Mucosa of stomach (tissue), 1 donor: ENCODE data around the gene CNIH2.
A peak's percentile ranks its signal among the peaks of the same experiment; 100 is the strongest.

ENCODE experiments used
- H3K27me3 ChIP-seq: one replicate; pipeline ENCODE4 v1.7.0; 2013; ENCODE audit warnings: mild to moderate bottlenecking, low read length; ENCODE audit not compliant: control insufficient read depth, insufficient read depth
- H3K36me3 ChIP-seq: one replicate; pipeline ENCODE4 v1.7.0; 2013; ENCODE audit warnings: low read length; ENCODE audit not compliant: control insufficient read depth, insufficient read depth
- H3K4me1 ChIP-seq: one replicate; pipeline ENCODE4 v1.7.0; 2013; ENCODE audit warnings: mild to moderate bottlenecking, low read length; ENCODE audit not compliant: control insufficient read depth, insufficient read depth
- H3K4me3 ChIP-seq: one replicate; pipeline ENCODE4 v1.7.0; 2013; ENCODE audit warnings: low read length
- H3K9ac ChIP-seq: one replicate; pipeline ENCODE4 v1.7.0; 2013; ENCODE audit warnings: mild to moderate bottlenecking, low read length, moderate library complexity
- H3K9me3 ChIP-seq: one replicate; pipeline ENCODE4 v1.7.0; 2013; ENCODE audit warnings: mild to moderate bottlenecking, low read length, moderate library complexity; ENCODE audit not compliant: control insufficient read depth
- donor health status: Pancreatic carcinoma.

CNIH2 gene

DNA sequence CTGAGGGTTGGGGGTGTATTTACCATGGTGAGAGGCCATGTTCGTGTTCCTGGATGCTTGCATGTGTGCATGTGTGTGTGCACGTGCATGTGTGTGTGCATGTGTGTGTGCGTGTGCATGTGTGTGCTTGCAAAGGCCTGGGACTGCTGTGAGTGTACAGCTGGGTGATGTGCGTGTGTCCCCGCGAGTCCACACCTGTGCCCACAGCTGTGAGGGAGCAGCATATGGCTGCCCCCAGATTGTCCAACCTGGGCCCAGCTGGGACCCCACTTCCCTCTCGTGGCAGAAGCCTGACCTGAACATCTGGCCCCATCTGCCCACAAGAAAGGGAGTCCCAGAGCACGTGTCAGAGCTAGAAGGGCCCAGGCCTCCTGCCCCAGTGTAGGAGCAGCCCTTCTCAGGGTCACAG lies 47.3 kb downstream of the CNIH2 start:
- Histone ChIP-seq H3K27me3 (no peaks in the 10 kb centered on the region), H3K36me3 (no peaks in the 10 kb centered on the region), H3K4me1 (peaks cover 15% of the 10 kb centered on the region), H3K9me3 (no peaks in the 10 kb centered on the region), H3K4me3 (no peak overlapping the region), H3K9ac (no peak overlapping the region)

DNA sequence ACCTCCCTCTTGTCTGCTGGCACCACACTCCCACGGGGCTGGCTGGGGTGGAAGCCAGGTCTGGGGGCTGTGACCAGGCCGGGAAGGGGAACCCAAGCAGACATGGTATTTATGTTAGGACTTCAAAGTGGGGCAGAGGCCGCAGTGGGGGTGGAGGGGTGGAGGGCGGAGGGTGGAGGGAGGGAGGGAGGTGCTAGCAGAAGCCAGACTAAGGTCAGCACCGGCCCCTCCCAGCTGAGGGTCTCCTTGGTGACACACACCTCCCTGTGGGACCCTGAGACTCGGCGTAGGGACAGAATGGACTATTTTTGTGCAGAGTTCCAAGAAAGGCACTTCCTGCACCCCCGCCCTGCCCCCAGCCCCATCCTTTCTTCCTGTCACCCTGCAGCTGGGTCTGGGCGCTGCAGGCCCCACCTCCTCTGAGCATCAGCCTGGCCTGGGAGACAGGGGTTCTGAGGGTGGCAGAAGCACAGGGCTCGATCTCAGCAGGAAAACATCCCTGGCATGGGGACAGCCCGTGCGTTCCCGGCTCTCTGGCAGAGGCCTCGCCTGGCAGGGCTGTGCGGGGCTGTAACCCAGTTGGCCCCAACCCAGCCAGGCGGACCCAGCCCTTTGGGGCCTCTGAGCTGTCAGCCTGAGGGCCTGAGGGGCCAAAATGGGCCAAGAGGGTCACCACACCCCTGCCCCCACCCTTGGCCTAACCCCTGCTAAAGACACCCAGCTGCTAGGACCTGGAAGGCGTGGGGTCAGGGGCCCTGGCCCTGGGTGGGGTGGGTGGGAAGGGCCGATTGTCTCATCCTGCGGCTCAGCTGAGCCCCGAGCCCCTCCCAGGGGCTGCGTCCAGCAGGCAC lies 48.5 kb downstream of the CNIH2 start:
- H3K36me3 ChIP-seq, result no peaks in the 10 kb centered on the region
- no peak overlapping the region for H3K4me3 ChIP-seq
- no peaks in the 10 kb centered on the region for H3K27me3 ChIP-seq
- peaks cover 15% of the 10 kb centered on the region for H3K4me1 ChIP-seq
- H3K9ac ChIP-seq, result no peak overlapping the region
- H3K9me3 ChIP-seq, result no peaks in the 10 kb centered on the region

DNA sequence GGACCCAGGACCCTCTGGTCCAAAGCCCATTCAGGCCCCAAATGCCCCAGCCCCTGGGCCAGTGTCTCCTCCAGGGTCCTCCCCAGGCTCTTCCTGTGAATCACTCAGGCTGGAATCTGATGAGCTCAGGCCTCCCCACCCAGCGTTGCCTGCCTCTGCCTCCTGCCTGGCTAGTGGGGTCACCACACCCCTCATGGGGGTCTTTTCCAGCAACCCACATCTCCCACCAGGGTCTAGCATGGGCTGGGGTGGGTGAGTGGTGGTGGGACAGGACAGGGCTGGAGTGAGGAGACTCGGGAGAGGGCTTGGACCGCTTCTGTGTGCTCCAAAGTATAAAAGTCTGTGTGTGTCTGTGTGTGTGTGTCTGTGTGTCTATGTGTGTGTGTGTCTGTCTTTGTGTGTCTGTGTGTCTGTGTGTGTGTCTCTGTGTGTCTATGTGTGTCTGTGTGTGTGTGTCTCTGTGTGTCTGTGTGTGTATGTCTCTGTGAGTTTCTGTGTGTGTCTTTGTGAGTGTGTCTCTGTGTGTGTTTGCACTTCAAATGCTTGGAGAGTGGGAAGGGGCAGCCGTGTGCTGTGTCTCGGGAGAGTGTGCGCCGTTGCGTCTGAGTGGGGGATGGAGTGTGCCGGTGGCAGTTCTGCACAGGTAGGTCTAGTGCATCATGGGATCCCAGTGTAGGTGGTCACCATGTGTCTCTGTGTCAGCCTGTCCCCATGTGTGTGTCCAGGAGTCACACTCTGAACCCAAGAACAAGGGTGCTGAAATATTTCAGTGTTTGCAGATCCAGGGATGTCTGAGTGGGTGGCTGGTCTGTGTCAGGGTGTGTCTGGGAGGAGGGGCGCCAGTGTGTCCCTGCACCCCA lies 49.4 kb downstream of the CNIH2 start:
- H3K9me3 ChIP-seq, result no peaks in the 10 kb centered on the region
- H3K27me3 ChIP-seq, result no peaks in the 10 kb centered on the region
- no peak overlapping the region for H3K9ac ChIP-seq
- no peak overlapping the region for H3K4me3 ChIP-seq
- peaks cover 15% of the 10 kb centered on the region for H3K4me1 ChIP-seq
- no peaks in the 10 kb centered on the region for H3K36me3 ChIP-seq

DNA sequence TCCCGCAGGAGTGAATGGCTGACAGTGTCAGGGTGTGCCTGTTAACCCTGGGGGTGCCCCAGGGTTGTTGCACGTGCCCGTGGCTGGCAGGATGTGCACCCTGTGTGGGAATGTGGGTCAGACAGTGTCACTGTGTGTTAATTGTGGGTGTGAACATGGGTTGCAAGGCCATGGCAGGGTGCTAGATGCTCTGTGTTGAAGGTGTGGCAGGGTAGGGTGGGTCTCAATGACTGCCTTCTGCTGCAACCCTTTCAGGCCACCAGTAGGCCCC lies 50.0 kb downstream of the CNIH2 start:
- Histone ChIP-seq H3K9me3 (no peaks in the 10 kb centered on the region), H3K36me3 (no peaks in the 10 kb centered on the region), H3K9ac (no peak overlapping the region), H3K4me3 (no peak overlapping the region), H3K4me1 (peaks cover 15% of the 10 kb centered on the region), H3K27me3 (no peaks in the 10 kb centered on the region)

DNA sequence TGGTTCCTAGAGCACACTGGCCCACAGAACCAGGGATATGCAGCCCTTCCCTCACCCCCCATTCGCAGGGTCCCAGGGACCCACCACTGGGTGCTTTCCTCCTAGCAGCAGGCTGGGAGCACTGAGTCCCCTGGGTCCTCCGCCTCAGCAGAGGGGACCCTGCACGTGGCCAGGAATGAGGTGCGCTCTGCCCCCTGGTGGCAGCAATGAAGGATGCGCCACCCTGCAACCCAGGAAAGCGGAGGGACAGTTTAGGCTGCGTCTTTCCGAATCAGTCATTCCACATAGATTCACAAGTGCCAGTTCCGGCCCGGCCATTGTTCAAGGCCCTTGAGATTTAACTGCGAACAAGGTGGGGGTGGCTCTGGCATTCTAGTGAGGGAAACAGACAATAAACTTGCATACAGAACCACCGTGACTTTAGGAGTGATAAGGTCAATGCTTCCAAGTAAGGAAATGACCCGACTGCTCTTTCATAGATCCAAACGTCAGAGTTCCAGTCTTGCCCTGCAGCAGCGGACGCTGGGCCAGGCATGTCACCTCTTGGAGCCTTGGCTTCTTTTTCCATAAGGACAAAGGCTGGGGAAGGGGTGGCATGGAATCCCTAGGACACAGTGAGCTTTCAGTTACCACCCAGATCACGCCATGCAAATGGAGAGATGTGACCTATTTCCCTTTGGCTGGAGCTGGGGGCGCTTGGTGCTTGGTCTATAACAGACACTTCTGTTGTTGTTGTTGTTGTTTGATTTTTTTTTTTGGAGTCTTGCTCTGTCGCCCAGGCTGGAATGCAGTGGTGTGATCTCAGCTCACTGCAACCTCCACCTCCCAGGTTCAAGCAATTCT lies 50.5 kb downstream of the CNIH2 start:
- H3K9ac ChIP-seq, result peak overlapping the region; percentile 37
- no peaks in the 10 kb centered on the region for H3K36me3 ChIP-seq
- no peaks in the 10 kb centered on the region for H3K9me3 ChIP-seq
- no peak overlapping the region for H3K4me3 ChIP-seq
- H3K27me3 ChIP-seq, result no peaks in the 10 kb centered on the region
- peaks cover 15% of the 10 kb centered on the region for H3K4me1 ChIP-seq

DNA sequence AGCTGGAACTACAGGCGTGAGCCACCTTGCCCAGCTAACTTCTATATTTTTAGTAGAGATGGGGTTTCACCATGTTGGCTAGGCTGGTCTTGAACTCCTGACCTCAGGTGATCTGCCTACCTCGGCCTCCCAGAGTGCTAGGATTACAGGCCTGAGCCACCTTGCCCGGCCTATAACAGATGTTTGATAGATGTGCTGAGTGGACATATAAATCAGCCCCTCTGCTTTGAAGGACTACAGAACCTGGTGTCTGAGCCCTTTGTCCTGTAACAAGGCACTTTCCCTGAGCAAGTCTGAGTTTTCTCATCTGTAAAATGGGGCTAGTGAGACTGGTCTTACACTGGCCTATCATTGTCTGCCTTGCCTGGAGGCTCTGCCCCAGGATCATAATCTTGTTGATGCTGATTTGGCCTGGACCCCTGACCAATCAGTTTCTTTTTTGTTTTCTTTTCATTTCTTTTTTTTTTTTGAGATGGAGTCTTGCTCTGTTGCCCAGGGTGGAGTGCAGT lies 51.2 kb downstream of the CNIH2 start:
- H3K4me1 ChIP-seq, result peaks cover 15% of the 10 kb centered on the region
- no peaks in the 10 kb centered on the region for H3K9me3 ChIP-seq
- H3K9ac ChIP-seq, result no peak overlapping the region
- H3K27me3 ChIP-seq, result no peaks in the 10 kb centered on the region
- H3K4me3 ChIP-seq, result no peak overlapping the region
- H3K36me3 ChIP-seq, result no peaks in the 10 kb centered on the region

DNA sequence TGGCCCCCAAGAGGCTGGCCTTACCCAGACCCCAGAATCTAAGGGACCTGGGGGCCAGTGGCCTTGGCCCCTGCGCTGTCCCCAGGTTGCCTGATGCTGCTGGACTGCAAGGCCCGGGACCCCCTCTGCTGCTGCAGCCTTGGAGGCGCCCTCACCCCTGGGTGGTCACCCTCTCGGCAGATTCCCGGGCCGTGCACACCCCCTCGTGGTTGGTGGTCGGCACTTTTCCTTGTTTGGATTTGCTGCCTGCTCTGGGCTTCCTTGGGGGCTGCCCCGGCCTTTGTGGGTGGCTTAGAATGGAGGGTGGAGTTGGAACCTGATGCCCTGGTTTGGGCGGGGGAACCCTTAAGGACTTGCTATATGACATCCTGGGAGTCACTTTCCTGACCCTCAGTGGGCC lies 53.0 kb downstream of the CNIH2 start:
- no peaks in the 10 kb centered on the region for H3K36me3 ChIP-seq
- peaks cover 25% of the 10 kb centered on the region for H3K4me1 ChIP-seq
- no peak overlapping the region for H3K9ac ChIP-seq

DNA sequence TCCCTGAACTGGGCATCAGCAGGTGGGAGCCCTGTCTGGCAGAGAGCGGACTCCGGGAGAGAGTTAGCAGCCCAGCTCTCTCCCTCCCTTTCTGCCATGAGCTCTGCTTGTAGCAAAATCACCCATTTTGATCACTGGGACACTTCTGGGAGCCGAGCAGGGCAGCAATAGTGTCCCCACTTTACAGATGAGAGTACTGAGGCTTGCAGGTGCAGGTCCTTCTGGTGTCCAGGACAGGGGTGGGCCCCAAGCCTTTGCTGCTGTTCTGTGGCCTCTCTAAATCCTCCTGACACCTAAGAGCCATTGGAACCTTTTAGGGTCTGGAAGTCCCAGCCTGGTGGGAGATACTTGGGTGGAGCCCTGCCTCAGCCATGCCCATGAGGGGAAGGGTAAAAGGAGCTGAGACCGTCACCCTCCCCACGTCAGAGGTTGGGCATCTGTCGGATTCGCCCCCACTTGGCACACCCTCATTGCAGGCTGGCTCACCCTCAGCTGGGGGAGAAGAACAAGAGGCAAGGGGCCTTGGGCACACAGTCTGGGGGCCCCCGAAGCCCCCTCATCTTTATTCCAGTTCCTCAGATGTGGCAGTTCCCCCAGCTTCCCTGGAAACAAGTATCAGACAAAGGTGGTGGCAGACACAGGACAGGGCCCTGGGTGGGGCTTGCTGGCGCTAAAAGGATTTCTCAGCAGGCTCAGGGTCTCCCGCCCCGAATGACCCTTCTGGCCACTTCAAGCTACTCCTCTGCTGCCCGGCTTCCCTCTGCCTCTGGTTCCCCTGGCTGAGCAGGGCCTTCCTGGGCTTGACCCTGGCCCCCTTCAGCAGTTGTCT lies 53.8 kb downstream of the CNIH2 start:
- H3K9me3 ChIP-seq, result no peaks in the 10 kb centered on the region
- H3K27me3 ChIP-seq, result no peaks in the 10 kb centered on the region
- H3K4me1 ChIP-seq, result peaks cover 32% of the 10 kb centered on the region
- H3K4me3 ChIP-seq, result no peak overlapping the region
- H3K9ac ChIP-seq, result no peak overlapping the region
- no peaks in the 10 kb centered on the region for H3K36me3 ChIP-seq

More for the DNA sequence above, 53.0 kb downstream of the CNIH2 start:
- Histone ChIP-seq H3K9me3 (no peaks in the 10 kb centered on the region), H3K4me3 (no peak overlapping the region), H3K27me3 (no peaks in the 10 kb centered on the region)

DNA sequence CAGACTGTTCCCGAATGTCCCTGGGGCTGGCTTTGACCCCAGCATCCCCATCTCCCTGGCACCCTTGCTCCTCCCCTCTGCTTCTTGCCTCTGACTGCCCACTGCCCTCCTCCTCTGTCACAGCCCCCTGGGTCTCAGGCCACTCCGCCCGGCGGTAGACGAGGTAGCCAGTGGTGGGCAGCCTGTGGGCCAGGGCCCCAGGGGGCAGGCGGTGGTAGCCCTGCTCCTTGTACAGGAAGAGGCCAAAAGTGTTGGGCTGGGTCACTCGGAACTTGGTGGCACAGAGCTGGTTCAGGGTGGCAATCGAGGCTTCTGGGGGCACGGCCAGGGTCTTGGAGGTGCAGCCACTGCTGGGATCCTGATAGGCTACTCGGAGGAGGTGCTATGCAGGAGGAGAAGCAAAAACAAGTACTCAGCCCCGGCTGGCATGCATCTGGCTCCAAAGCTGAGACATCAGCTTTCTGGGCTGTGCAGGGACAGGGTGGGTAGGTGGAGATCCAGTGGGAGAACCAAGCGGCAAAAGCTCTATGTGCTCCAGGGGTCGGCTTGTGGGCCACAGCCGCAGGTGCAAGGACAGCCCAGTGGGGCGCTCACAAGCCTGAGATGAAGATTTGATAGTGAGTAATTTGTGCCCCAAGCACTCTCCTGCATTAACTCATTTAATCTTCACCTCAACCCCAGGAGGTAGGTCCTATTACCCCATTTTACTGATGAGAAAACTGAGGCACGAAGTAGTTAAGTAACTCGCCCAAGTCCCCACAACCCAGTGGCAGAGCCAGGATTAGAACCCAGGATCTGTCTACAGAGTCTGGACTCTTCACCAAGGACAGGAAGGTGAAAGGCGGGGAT lies 54.6 kb downstream of the CNIH2 start:
- Histone ChIP-seq H3K9ac (no peak overlapping the region), H3K27me3 (no peaks in the 10 kb centered on the region), H3K4me3 (no peak overlapping the region), H3K9me3 (no peaks in the 10 kb centered on the region), H3K36me3 (no peaks in the 10 kb centered on the region), H3K4me1 (peaks cover 34% of the 10 kb centered on the region)

DNA sequence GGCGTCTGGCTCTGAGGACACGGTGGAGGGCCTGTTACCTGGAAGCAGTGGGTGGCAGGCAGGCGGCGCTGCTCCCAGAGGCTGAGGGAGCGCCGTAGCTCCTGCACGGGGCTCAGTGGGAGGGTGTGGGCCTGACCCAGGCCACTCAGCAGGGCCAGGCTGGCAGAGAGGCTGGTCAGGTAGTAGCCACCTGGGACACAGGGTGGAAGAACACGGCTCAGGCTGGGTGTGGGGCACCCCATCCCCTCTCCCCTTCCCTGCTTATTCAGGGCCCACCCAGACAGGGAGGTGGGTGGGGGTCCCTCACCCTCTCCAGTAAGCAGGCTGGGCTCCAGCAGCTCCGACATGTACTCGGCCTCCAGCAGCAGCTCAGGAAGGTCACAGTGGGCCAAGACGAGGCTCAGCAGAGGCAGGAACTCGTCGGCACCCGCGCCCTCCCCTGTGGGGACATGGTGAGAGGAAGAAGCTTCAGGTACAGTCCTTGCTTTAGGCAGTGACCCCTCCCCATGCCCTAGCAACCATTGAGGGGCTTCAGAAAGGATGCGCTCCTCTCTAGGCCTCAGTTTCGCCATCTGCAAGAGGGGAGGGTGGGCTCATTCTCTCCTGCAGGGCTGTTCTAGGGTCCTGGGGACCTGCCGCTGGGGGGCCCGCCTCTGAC lies 55.4 kb downstream of the CNIH2 start:
- no peaks in the 10 kb centered on the region for H3K9me3 ChIP-seq
- no peaks in the 10 kb centered on the region for H3K27me3 ChIP-seq
- H3K4me3 ChIP-seq, result no peak overlapping the region
- peaks cover 27% of the 10 kb centered on the region for H3K4me1 ChIP-seq
- no peaks in the 10 kb centered on the region for H3K36me3 ChIP-seq
- H3K9ac ChIP-seq, result no peak overlapping the region
